HepG2 (cell line): ENCODE data around the gene SNAI3. TPM values are rescaled to one million over a fixed set of nuclear protein-coding genes. Genes with fewer than 3 reads are reported as not detected.
A peak's percentile ranks its signal among the peaks of the same experiment; 100 is the strongest.

Experiments used
- ATF7-NPFF ChIP-seq: sonication (generic); formaldehyde crosslinking; IDR thresholded peaks from 2 replicates; pipeline ENCODE4 v1.8.1; 2023; ENCODE audit warnings: mild to moderate bottlenecking, low read depth, missing genetic modification reagents, moderate library complexity
- ESRRA ChIP-seq: sonication (generic); formaldehyde crosslinking; IDR thresholded peaks from 2 replicates; pipeline ENCODE4 v1.5.1; 2020; ENCODE audit warnings: mild to moderate bottlenecking, low read depth, missing genetic modification reagents
- FOXA1 ChIP-seq, 2 experiments: fragments of 450-650 bp in 1 of 2; sonication (generic) in 1 of 2; formaldehyde crosslinking in 1 of 2; IDR thresholded peaks; 2 replicates each; pipeline versions ENCODE4 v1.4.0 to v1.6.1; 2016 to 2020; ENCODE audit warnings: missing genetic modification reagents in 1 of 2
- FOXK1 ChIP-seq: sonication (generic); formaldehyde crosslinking; IDR thresholded peaks from 2 replicates; pipeline ENCODE4 v1.4.0; 2020; ENCODE audit warnings: low read depth, missing genetic modification reagents, borderline replicate concordance
- MYC ChIP-seq: sonication (generic); formaldehyde crosslinking; IDR thresholded peaks from 2 replicates; pipeline ENCODE4 v1.9.0; 2021; ENCODE audit warnings: missing genetic modification reagents, borderline replicate concordance
- NFKB2 ChIP-seq: sonication (generic); formaldehyde crosslinking; IDR thresholded peaks from 2 replicates; pipeline ENCODE4 v1.4.0; 2020; ENCODE audit warnings: missing genetic modification reagents, borderline replicate concordance
- PHF20 ChIP-seq: sonication (generic); formaldehyde crosslinking; IDR thresholded peaks from 2 replicates; pipeline ENCODE4 v1.5.0; 2020; ENCODE audit warnings: mild to moderate bottlenecking, missing genetic modification reagents
- SAFB2 ChIP-seq: sonication (generic); formaldehyde crosslinking; IDR thresholded peaks from 2 replicates; pipeline ENCODE4 v1.5.1; 2020; ENCODE audit warnings: missing genetic modification reagents, low read depth, mild to moderate bottlenecking, borderline replicate concordance
- SP140L ChIP-seq: sonication (generic); formaldehyde crosslinking; IDR thresholded peaks from 2 replicates; pipeline ENCODE4 v1.4.0; 2020; ENCODE audit warnings: missing genetic modification reagents, borderline replicate concordance
- ZBTB3 ChIP-seq: sonication (generic); formaldehyde crosslinking; IDR thresholded peaks from 2 replicates; pipeline ENCODE4 v1.4.0; 2020; ENCODE audit warnings: low read depth, mild to moderate bottlenecking, moderate library complexity, missing genetic modification reagents, borderline replicate concordance
- ZKSCAN8 ChIP-seq: IDR thresholded peaks from 2 replicates; pipeline ENCODE4 v1.6.1; 2016; ENCODE audit warnings: borderline replicate concordance, missing genetic modification reagents, missing compliant biosample characterization
- ZNF10 ChIP-seq: sonication (generic); formaldehyde crosslinking; IDR thresholded peaks from 2 replicates; pipeline ENCODE4 v1.4.0; 2020; ENCODE audit warnings: mild to moderate bottlenecking, low read depth, missing genetic modification reagents, borderline replicate concordance
- ZNF263 ChIP-seq: sonication (generic); formaldehyde crosslinking; IDR thresholded peaks from 2 replicates; pipeline ENCODE4 v1.4.0; 2020; ENCODE audit warnings: missing genetic modification reagents
- ZNF354B ChIP-seq: sonication (generic); formaldehyde crosslinking; IDR thresholded peaks from 2 replicates; pipeline ENCODE4 v1.8.0; 2022; ENCODE audit warnings: mild to moderate bottlenecking, missing genetic modification reagents
- ZNF629 ChIP-seq: sonication (generic); formaldehyde crosslinking; conservative IDR thresholded peaks from 2 replicates; pipeline ENCODE4 v1.5.0; 2020; ENCODE audit warnings: missing genetic modification reagents
- ZNF761 ChIP-seq: sonication (generic); formaldehyde crosslinking; conservative IDR thresholded peaks from 2 replicates; pipeline ENCODE4 v1.4.0; 2020; ENCODE audit warnings: mild to moderate bottlenecking, missing genetic modification reagents
- polyA plus RNA-seq, 8 experiments: library from polyadenylated mRNA; depleted of rRNA in 3 of 8; stranded (reverse) in 7 of 8; unstranded in 1 of 8; fragments of >200 nt; fragmentation: Illumina TruSeq in 4 of 8; extraction: Trizol in 4 of 8; gene quantifications; 2 replicates each; pipeline versions ENCODE4 v1.2.1 to v1.2.3, GENCODE V29; 2011 to 2016; ENCODE audit warnings: low read depth in 4 of 8, missing spikeins in 1 of 8, mixed read lengths in 1 of 8; ENCODE audit not compliant: insufficient read depth in 1 of 8
- total RNA-seq, 5 experiments: library from RNA; depleted of rRNA; stranded (reverse); fragments of >200 nt; fragmentation: Illumina TruSeq; extraction: Trizol; gene quantifications; 2 replicates each; pipeline ENCODE4 v1.2.3, GENCODE V29; 2016; ENCODE audit warnings: low read depth in 1 of 5
- TF ChIP-seq, protein P1 (sequence below): sonication (generic); formaldehyde crosslinking; IDR thresholded peaks from 2 replicates; pipeline ENCODE4 v1.4.0; 2020; ENCODE audit warnings: missing genetic modification reagents
- TF ChIP-seq, protein P2 (sequence below): sonication (generic); formaldehyde crosslinking; IDR thresholded peaks from 2 replicates; pipeline ENCODE4 v1.4.0; 2020; ENCODE audit warnings: mild to moderate bottlenecking, missing genetic modification reagents
- TF ChIP-seq, protein P3 (sequence below): sonication (generic); formaldehyde crosslinking; conservative IDR thresholded peaks from 2 replicates; pipeline ENCODE4 v1.4.0; 2020; ENCODE audit warnings: missing genetic modification reagents
- TF ChIP-seq, protein P4 (sequence below): sonication (generic); formaldehyde crosslinking; IDR thresholded peaks from 2 replicates; pipeline ENCODE4 v1.4.0; 2020; ENCODE audit warnings: mild to moderate bottlenecking, missing genetic modification reagents

The SNAI3 gene
- total and polyA plus RNA-seq, 2 of the 13 experiments (the other 11 are each of a cell fraction or from before 2014, with no cell fraction given): 0.09 to 0.18 TPM

DNA sequence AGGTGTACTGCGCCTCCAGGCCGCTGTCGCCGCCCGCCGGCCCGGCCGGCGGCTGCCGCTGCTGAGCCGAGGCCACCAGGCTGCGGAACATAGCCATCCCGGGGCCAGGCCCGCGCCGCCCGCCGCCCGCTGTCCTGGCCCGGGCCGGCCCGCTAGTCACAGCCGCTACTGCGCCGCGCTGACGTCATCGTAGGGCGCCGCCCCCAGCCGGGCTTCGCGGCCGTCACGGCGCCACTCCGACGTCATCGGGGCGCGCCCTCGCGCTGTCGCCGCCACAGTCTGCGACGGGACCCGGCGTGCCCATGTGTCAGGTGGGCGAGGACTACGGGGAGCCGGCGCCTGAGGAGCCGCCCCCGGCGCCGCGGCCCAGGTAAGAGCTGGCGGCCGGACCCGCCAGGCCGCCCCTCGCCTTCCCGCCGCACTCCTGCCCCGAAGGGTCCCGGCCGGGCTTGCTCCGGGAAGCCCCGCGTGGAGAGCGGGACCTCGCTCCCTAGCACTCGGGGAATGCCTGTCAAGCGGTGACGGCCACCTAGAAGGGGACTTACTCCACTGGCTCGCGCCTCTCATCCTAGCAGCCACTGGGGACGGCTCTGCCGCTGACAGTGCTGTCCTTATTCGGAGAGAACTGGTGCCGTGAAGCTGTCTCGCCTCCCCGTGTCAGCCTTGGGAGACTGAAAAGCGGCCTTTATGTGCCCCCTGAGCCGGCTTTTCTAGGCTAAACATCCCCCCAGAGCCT is 20.1 kb upstream of the SNAI3 start, which contains the start of the genes CTU2 and RNF166 (continued):
- TF ChIP-seq, protein P1, sequence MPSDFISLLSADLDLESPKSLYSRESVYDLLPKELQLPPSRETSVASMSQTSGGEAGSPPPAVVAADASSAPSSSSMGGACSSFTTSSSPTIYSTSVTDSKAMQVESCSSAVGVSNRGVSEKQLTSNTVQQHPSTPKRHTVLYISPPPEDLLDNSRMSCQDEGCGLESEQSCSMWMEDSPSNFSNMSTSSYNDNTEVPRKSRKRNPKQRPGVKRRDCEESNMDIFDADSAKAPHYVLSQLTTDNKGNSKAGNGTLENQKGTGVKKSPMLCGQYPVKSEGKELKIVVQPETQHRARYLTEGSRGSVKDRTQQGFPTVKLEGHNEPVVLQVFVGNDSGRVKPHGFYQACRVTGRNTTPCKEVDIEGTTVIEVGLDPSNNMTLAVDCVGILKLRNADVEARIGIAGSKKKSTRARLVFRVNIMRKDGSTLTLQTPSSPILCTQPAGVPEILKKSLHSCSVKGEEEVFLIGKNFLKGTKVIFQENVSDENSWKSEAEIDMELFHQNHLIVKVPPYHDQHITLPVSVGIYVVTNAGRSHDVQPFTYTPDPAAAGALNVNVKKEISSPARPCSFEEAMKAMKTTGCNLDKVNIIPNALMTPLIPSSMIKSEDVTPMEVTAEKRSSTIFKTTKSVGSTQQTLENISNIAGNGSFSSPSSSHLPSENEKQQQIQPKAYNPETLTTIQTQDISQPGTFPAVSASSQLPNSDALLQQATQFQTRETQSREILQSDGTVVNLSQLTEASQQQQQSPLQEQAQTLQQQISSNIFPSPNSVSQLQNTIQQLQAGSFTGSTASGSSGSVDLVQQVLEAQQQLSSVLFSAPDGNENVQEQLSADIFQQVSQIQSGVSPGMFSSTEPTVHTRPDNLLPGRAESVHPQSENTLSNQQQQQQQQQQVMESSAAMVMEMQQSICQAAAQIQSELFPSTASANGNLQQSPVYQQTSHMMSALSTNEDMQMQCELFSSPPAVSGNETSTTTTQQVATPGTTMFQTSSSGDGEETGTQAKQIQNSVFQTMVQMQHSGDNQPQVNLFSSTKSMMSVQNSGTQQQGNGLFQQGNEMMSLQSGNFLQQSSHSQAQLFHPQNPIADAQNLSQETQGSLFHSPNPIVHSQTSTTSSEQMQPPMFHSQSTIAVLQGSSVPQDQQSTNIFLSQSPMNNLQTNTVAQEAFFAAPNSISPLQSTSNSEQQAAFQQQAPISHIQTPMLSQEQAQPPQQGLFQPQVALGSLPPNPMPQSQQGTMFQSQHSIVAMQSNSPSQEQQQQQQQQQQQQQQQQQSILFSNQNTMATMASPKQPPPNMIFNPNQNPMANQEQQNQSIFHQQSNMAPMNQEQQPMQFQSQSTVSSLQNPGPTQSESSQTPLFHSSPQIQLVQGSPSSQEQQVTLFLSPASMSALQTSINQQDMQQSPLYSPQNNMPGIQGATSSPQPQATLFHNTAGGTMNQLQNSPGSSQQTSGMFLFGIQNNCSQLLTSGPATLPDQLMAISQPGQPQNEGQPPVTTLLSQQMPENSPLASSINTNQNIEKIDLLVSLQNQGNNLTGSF: peak; percentile 87
- TF ChIP-seq MYC (CRISPR knock-in tag) (peak; percentile 98), SP140L (CRISPR knock-in tag) (0 out of 2 replicates have a peak, but pooled peaks have one; percentile 51), ZNF263 (CRISPR knock-in tag) (no peak), ZNF354B (CRISPR knock-in tag) (0 out of 2 replicates have a peak, but pooled peaks have one; percentile 46), ZNF761 (CRISPR knock-in tag) (0 out of 2 replicates have a peak, but pooled peaks have one; percentile 79), ESRRA (CRISPR knock-in tag) (peak; percentile 63), PHF20 (CRISPR knock-in tag) (peak; percentile 98), ZNF10 (CRISPR knock-in tag) (no peak), ZKSCAN8 (CRISPR knock-in tag) (no peak), FOXK1 (CRISPR knock-in tag) (peak; percentile 95; the same call in 1 of the 2 replicates), NFKB2 (CRISPR knock-in tag) (0 out of 2 replicates have a peak, but pooled peaks have one; percentile 37), FOXA1 (IDR thresholded peaks at IDR 0.05) (no peak), FOXA1 (CRISPR knock-in tag; IDR thresholded peaks at IDR 0.05) (no peak), ATF7-NPFF (CRISPR knock-in tag) (peak; percentile 94), SAFB2 (CRISPR knock-in tag) (peak; percentile 57; the same call in 1 of the 2 replicates), ZBTB3 (CRISPR knock-in tag) (peak; percentile 70; the same call in 1 of the 2 replicates), ZNF629 (CRISPR knock-in tag) (0 out of 2 replicates have a peak, but pooled peaks have one; percentile 26)
- TF ChIP-seq, protein P2, sequence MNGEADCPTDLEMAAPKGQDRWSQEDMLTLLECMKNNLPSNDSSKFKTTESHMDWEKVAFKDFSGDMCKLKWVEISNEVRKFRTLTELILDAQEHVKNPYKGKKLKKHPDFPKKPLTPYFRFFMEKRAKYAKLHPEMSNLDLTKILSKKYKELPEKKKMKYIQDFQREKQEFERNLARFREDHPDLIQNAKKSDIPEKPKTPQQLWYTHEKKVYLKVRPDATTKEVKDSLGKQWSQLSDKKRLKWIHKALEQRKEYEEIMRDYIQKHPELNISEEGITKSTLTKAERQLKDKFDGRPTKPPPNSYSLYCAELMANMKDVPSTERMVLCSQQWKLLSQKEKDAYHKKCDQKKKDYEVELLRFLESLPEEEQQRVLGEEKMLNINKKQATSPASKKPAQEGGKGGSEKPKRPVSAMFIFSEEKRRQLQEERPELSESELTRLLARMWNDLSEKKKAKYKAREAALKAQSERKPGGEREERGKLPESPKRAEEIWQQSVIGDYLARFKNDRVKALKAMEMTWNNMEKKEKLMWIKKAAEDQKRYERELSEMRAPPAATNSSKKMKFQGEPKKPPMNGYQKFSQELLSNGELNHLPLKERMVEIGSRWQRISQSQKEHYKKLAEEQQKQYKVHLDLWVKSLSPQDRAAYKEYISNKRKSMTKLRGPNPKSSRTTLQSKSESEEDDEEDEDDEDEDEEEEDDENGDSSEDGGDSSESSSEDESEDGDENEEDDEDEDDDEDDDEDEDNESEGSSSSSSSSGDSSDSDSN (CRISPR knock-in tag): peak; percentile 81
- TF ChIP-seq, protein P3, sequence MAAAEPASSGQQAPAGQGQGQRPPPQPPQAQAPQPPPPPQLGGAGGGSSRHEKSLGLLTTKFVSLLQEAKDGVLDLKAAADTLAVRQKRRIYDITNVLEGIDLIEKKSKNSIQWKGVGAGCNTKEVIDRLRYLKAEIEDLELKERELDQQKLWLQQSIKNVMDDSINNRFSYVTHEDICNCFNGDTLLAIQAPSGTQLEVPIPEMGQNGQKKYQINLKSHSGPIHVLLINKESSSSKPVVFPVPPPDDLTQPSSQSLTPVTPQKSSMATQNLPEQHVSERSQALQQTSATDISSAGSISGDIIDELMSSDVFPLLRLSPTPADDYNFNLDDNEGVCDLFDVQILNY: peak; percentile 85
- TF ChIP-seq, protein P4, sequence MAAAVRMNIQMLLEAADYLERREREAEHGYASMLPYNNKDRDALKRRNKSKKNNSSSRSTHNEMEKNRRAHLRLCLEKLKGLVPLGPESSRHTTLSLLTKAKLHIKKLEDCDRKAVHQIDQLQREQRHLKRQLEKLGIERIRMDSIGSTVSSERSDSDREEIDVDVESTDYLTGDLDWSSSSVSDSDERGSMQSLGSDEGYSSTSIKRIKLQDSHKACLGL (CRISPR knock-in tag): peak; percentile 99
